ENCODE results near the gene LMTK2.

LMTK2 gene

GRCh38 chr7:98137134-98137825 is 30.6 kb downstream of the LMTK2 start:
- DNase-seq (ENCODE audit: low read depth in 2 of 2), result no peak

- DNase-seq (ENCODE audit: low read depth in 2 of 2), result no peak
Measured at GRCh38 chr7:98137826-98138151, 31.1 kb downstream of the LMTK2 start.

- no peak for DNase-seq (ENCODE audit: low read depth in 2 of 2)
Measured at GRCh38 chr7:98138672-98139071, 32.0 kb downstream of the LMTK2 start.

GRCh38 chr7:98142658-98143057 is 36.0 kb downstream of the LMTK2 start:
- DNase-seq (ENCODE audit: low read depth in 2 of 2), result no peak

GRCh38 chr7:98148607-98149006 is 41.9 kb downstream of the LMTK2 start:
- DNase-seq (ENCODE audit: low read depth in 2 of 2), result no peak

- DNase-seq (ENCODE audit: low read depth in 2 of 2), result no peak
Measured at GRCh38 chr7:98149116-98149692, 42.5 kb downstream of the LMTK2 start.

- DNase-seq (ENCODE audit: low read depth in 2 of 2), result no peak
Measured at GRCh38 chr7:98151884-98152283, 45.2 kb downstream of the LMTK2 start.

- no peak for DNase-seq (ENCODE audit: low read depth in 2 of 2)
Measured at GRCh38 chr7:98156700-98157099, 50.0 kb downstream of the LMTK2 start.

GRCh38 chr7:98157761-98158160 is 51.1 kb downstream of the LMTK2 start:
- DNase-seq (ENCODE audit: low read depth in 2 of 2), result no peak

- DNase-seq (ENCODE audit: low read depth in 2 of 2), result no peak
Measured at GRCh38 chr7:98162758-98163157, 56.1 kb downstream of the LMTK2 start.

GRCh38 chr7:98163269-98163668 is 56.6 kb downstream of the LMTK2 start:
- DNase-seq (ENCODE audit: low read depth in 2 of 2), result no peak

GRCh38 chr7:98163704-98164494 is 57.2 kb downstream of the LMTK2 start:
- no peak for DNase-seq (ENCODE audit: low read depth in 2 of 2)

- DNase-seq (ENCODE audit: low read depth in 2 of 2), result peak; percentile 17 to 35
Measured at GRCh38 chr7:98165827-98166667, 59.4 kb downstream of the LMTK2 start.

GRCh38 chr7:98166668-98166970 is 60.0 kb downstream of the LMTK2 start:
- no peak for DNase-seq (ENCODE audit: low read depth in 2 of 2)

GRCh38 chr7:98167653-98168052 is 61.0 kb downstream of the LMTK2 start:
- no peak for DNase-seq (ENCODE audit: low read depth in 2 of 2)

GRCh38 chr7:98168181-98168903 is 61.7 kb downstream of the LMTK2 start:
- peak; percentile 29 to 40 for DNase-seq (ENCODE audit: low read depth in 2 of 2)

- DNase-seq (ENCODE audit: low read depth in 2 of 2), result no peak
Measured at GRCh38 chr7:98168904-98169621, 62.4 kb downstream of the LMTK2 start.

- no peak for DNase-seq (ENCODE audit: low read depth in 2 of 2)
Measured at GRCh38 chr7:98170966-98171365, 64.3 kb downstream of the LMTK2 start.

- no peak for DNase-seq (ENCODE audit: low read depth in 2 of 2)
Measured at GRCh38 chr7:98171449-98171848, 64.8 kb downstream of the LMTK2 start.

GRCh38 chr7:98174334-98175259 is 67.9 kb downstream of the LMTK2 start:
- DNase-seq (ENCODE audit: low read depth in 2 of 2), result no peak

All from stimulated activated CD4-positive, alpha-beta T cell treated with anti-CD3 and anti-CD28 coated beads, Interleukin-15, amount 100 ng/mL, for 48 hours (primary cell).